Progenitor cell of endocrine pancreas (in vitro differentiated cells): Measurements from ENCODE around the gene HIPK2. TPM values are rescaled to one million over a fixed set of nuclear protein-coding genes. Genes with fewer than 3 reads are reported as not detected.

ENCODE experiments used
- DNase-seq: peaks from one replicate; pipeline ENCODE4 v3.0.0; 2021; ENCODE audit warnings: low spot score; ENCODE audit not compliant: unreplicated experiment
- H3K27ac Mint-ChIP-seq: 2 replicates; pipeline ENCODE4 v1.8.0; 2021; ENCODE audit warnings: mild to moderate bottlenecking, moderate library complexity, mixed read lengths
- H3K27me3 Mint-ChIP-seq: 2 replicates; pipeline ENCODE4 v1.8.0; 2021; ENCODE audit warnings: mixed read lengths
- H3K36me3 Mint-ChIP-seq: 2 replicates; pipeline ENCODE4 v1.8.0; 2022; ENCODE audit warnings: mixed read lengths; ENCODE audit not compliant: insufficient read depth
- H3K4me1 Mint-ChIP-seq: 2 replicates; pipeline ENCODE4 v1.8.0; 2021; ENCODE audit warnings: low read depth, mixed read lengths
- H3K4me3 Mint-ChIP-seq: 2 replicates; pipeline ENCODE4 v1.8.0; 2021; ENCODE audit warnings: low read depth, mild to moderate bottlenecking, moderate library complexity, mixed read lengths
- H3K9me3 Mint-ChIP-seq: 2 replicates; pipeline ENCODE4 v1.8.0; 2021; ENCODE audit warnings: low read depth, mixed read lengths
- CTCF ChIP-seq: fragments of 200-600 bp; sonication (generic); IDR thresholded peaks from one replicate; pipeline ENCODE4 v1.5.0; 2021; ENCODE audit warnings: antibody characterized with exemption, mild to moderate bottlenecking; ENCODE audit not compliant: unreplicated experiment
- total RNA-seq: library from RNA; stranded (reverse); gene quantifications from 2 replicates; pipeline ENCODE4 v1.2.1, GENCODE V29; 2021

The HIPK2 gene
- total RNA-seq, 1 donor from 2014 or later = 146 TPM

GRCh38 chr7:139711991-139712743 is 65.6 kb downstream of the HIPK2 start:
- DNase-seq = no peak
- TF ChIP-seq CTCF = no peak
- Mint-ChIP-seq H3K4me3 (no peak overlapping the region), H3K27ac (peak overlapping the region; percentile 92), H3K36me3 (peaks cover 39% of the 10 kb centered on the region), H3K4me1 (peaks cover 42% of the 10 kb centered on the region), H3K9me3 (peaks cover 3% of the 10 kb centered on the region), H3K27me3 (no peaks in the 10 kb centered on the region)

GRCh38 chr7:139710036-139710435 is 67.8 kb downstream of the HIPK2 start:
- H3K27ac Mint-ChIP-seq = peak overlapping the region; percentile 59

DNA sequence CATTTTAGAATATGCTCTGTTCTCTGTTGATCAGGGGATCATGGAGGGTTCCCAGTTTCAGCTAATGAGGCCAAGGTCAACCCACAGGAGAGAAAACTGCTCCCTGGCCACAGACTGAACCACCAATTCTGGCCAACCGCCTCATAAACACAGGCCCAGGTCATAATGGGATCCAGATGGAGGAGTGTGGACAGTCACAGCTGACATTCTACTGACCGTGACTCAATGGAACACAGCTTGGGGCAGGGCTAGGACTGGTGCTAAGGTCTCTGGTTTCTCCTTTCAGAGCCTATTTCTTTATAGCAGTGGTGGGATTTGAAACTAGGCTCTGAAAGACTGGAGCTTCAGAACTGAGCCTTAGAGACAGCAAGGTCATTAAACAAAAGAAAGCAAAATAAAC is 68.3 kb downstream of the HIPK2 start:
- Mint-ChIP-seq H3K9me3 (peaks cover 3% of the 10 kb centered on the region), H3K4me3 (no peak overlapping the region)

More at GRCh38 chr7:139710036-139710435, 67.8 kb downstream of the HIPK2 start:
- H3K4me1 Mint-ChIP-seq = peaks cover 45% of the 10 kb centered on the region
- TF ChIP-seq CTCF = no peak
- no peak for DNase-seq
- no peaks in the 10 kb centered on the region for H3K27me3 Mint-ChIP-seq
- peaks cover 27% of the 10 kb centered on the region for H3K36me3 Mint-ChIP-seq
- peaks cover 3% of the 10 kb centered on the region for H3K9me3 Mint-ChIP-seq
- no peak overlapping the region for H3K4me3 Mint-ChIP-seq

GRCh38 chr7:139708541-139708940 is 69.3 kb downstream of the HIPK2 start:
- Mint-ChIP-seq H3K4me3 (no peak overlapping the region), H3K27me3 (no peaks in the 10 kb centered on the region), H3K9me3 (peaks cover 3% of the 10 kb centered on the region), H3K4me1 (peaks cover 43% of the 10 kb centered on the region), H3K36me3 (peaks cover 24% of the 10 kb centered on the region), H3K27ac (peak overlapping the region; percentile 64)
- no peak for TF ChIP-seq CTCF
- no peak for DNase-seq

More for the DNA sequence above, 68.3 kb downstream of the HIPK2 start:
- Mint-ChIP-seq H3K36me3 (peaks cover 25% of the 10 kb centered on the region), H3K27ac (peak overlapping the region; percentile 68), H3K27me3 (no peaks in the 10 kb centered on the region), H3K4me1 (peaks cover 43% of the 10 kb centered on the region)
- TF ChIP-seq CTCF = no peak
- no peak for DNase-seq

DNA sequence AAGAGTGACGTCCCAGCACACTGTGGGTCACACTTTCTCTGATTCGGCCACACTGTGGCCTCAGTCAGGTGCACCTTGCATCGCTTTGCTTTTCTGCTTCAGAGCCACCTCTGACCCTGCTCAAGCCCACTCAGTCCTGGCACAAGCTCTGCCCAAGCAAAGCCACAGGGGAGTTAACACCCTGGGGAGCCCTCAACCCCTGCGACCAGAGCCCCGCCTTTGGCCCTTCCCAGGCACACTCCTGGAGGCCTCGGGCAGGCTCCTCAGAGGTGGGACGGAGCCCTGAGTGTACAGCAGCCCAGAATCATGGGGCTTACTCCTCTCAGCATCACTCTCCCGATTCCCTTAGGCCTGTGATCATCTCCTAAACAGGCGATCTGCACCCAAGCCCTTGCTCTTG is 71.0 kb downstream of the HIPK2 start:
- peaks cover 17% of the 10 kb centered on the region for H3K36me3 Mint-ChIP-seq
- H3K9me3 Mint-ChIP-seq = peaks cover 3% of the 10 kb centered on the region
- peaks cover 30% of the 10 kb centered on the region for H3K4me1 Mint-ChIP-seq
- no peak for DNase-seq
- no peaks in the 10 kb centered on the region for H3K27me3 Mint-ChIP-seq
- TF ChIP-seq CTCF = no peak
- H3K4me3 Mint-ChIP-seq = no peak overlapping the region
- H3K27ac Mint-ChIP-seq = peak overlapping the region; percentile 64
